Measurements from ENCODE around the gene ENG.

DNA sequence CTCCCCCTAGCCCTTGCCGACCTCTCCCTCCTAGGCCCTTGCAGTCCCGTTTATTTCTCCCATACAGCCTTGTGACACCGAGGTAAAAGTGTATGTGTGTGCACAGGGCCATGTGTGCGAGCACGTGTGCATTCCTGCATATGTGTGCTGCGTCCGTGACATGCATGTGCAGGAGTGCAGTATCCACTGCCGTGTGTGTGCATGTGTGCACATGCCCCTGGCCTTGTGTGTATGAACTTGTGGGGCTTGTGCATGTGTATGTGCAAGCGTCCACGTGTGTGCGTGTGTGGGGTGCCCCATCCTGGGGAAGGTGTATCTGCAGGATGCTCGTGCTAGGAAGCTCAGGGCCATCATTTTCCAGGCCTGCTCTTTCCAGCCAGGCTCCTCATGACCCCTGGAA, 16.4 kb upstream of the ENG start:
- TF ChIP-seq CTCF (tag by site-specific recombination; IDR thresholded peaks at IDR 0.05) (no peak), ZNF785 (tag by site-specific recombination; IDR thresholded peaks at IDR 0.05) (no peak), ZNF24 (tag by site-specific recombination; IDR thresholded peaks at IDR 0.05) (no peak)
- TF ChIP-seq, protein P1, sequence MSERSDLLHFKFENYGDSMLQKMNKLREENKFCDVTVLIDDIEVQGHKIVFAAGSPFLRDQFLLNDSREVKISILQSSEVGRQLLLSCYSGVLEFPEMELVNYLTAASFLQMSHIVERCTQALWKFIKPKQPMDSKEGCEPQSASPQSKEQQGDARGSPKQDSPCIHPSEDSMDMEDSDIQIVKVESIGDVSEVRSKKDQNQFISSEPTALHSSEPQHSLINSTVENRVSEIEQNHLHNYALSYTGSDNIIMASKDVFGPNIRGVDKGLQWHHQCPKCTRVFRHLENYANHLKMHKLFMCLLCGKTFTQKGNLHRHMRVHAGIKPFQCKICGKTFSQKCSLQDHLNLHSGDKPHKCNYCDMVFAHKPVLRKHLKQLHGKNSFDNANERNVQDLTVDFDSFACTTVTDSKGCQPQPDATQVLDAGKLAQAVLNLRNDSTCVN (tag by site-specific recombination; optimal IDR thresholded peaks at IDR 0.05): no peak

Data from HEK293 (cell line).